HCT116 (cell line): Measurements from ENCODE around the gene PFN3. TPM values are rescaled to one million over a fixed set of nuclear protein-coding genes. Genes with fewer than 3 reads are reported as not detected.
A peak's percentile ranks its signal among the peaks of the same experiment; 100 is the strongest.

Experiments
- ATAC-seq: fragments of 200-7000 bp; cut with Tn5 transposase; 2 replicates; pipeline ENCODE4 v1.9.1; 2020; ENCODE audit warnings: mild to moderate bottlenecking, moderate library complexity
- BruUV-seq: library from RNA; stranded (reverse); fragments of 400-500 nt; replicated peaks from 2 replicates; lab custom pipeline; 2021; lab: Mats Ljungman, UMichigan
- CTCF ChIA-PET: fragments of 300-600 bp; sonication (Branson Sonifier 250); formaldehyde crosslinking; loops from one replicate; lab custom pipeline; 2021; ENCODE audit warnings: antibody characterized with exemption; lab: Charles Lee
- POLR2A ChIA-PET: fragments of 300-600, 350-600 bp; sonication (Branson Sonifier 250); formaldehyde crosslinking; loops from one replicate; lab custom pipeline; 2021; ENCODE audit warnings: antibody characterized with exemption; lab: Charles Lee
- RAD21 ChIA-PET, 2 experiments: fragments of 300-600 bp; sonication (Branson Sonifier 250); formaldehyde crosslinking; loops; one replicate each; lab custom pipeline; 2023; ENCODE audit warnings: low total read pairs in 2 of 2; ENCODE audit not compliant: uncharacterized antibody in 2 of 2, unreplicated experiment in 2 of 2, low non-redundant PET in 1 of 2; lab: Charles Lee
- DNase-seq: peaks from one replicate; pipeline ENCODE4 v3.0.0-alpha.2; 2010; ENCODE audit warnings: low read depth, low spot score
- H2AFZ ChIP-seq: fragments of 200-600 bp; shearing (Covaris generic), sonication (generic); 2 replicates; pipeline ENCODE4 v1.6.1; 2017; ENCODE audit warnings: low read depth, mixed run types, mixed read lengths, antibody characterized with exemption, low read length; ENCODE audit not compliant: poor library complexity, severe bottlenecking
- H3K27ac ChIP-seq: 2 replicates; pipeline ENCODE4 v1.5.1; 2012; ENCODE audit warnings: low read depth, low read length
- H3K27me3 ChIP-seq: fragments of 200-600 bp; sonication (generic); 2 replicates; pipeline ENCODE4 v1.6.1; 2016; ENCODE audit warnings: mixed run types, low read length, mixed read lengths; ENCODE audit not compliant: insufficient read depth
- H3K36me3 ChIP-seq, 2 experiments: fragments of 200-500 bp in 1 of 2; fragments of 200-600 bp in 1 of 2; sonication (Bioruptor generic) in 1 of 2; sonication (generic) in 1 of 2; 2 replicates each; pipeline versions ENCODE4 v1.5.1 to v1.6.1; 2014 to 2016; ENCODE audit warnings: low read length in 2 of 2, inconsistent platforms in 1 of 2, mixed read lengths in 1 of 2, mixed run types in 1 of 2; ENCODE audit not compliant: insufficient read depth in 2 of 2, control insufficient read depth in 1 of 2
- H3K4me1 ChIP-seq, 2 experiments: fragments of 200-600 bp in 1 of 2; sonication (generic) in 1 of 2; 2 replicates each; pipeline versions ENCODE4 v1.5.1 to v1.6.1; 2012 to 2017; ENCODE audit warnings: low read length in 2 of 2, inconsistent platforms in 1 of 2, mild to moderate bottlenecking in 1 of 2, mixed read lengths in 1 of 2, mixed run types in 1 of 2, moderate library complexity in 1 of 2; ENCODE audit not compliant: insufficient read depth in 2 of 2, control insufficient read depth in 1 of 2
- H3K4me2 ChIP-seq: fragments of 200-600 bp; sonication (generic); 2 replicates; pipeline ENCODE4 v1.6.1; 2017; ENCODE audit warnings: mixed run types, low read length, mixed read lengths
- H3K4me3 ChIP-seq, 2 experiments: fragments of 200-600 bp in 1 of 2; sonication (generic) in 1 of 2; replicated peaks in 1 of 2; 2 replicates each; pipeline ENCODE4 v1.5.1; 2011 to 2016; ENCODE audit warnings: low read length in 2 of 2, control low read depth in 1 of 2, low read depth in 1 of 2, mild to moderate bottlenecking in 1 of 2, mixed read lengths in 1 of 2, mixed run types in 1 of 2
- H3K79me2 ChIP-seq: fragments of 200-600 bp; sonication (generic); 2 replicates; pipeline ENCODE4 v1.6.1; 2017; ENCODE audit warnings: mild to moderate bottlenecking, mixed run types, low read length, moderate library complexity, mixed read lengths; ENCODE audit not compliant: insufficient read depth
- H3K9ac ChIP-seq: fragments of 200-600 bp; sonication (generic); 2 replicates; pipeline ENCODE4 v1.6.1; 2016; ENCODE audit warnings: low read length, mixed read lengths
- H3K9me2 ChIP-seq: fragments of 200-600 bp; sonication (generic), shearing (Covaris generic); 2 replicates; pipeline ENCODE4 v1.6.1; 2017; ENCODE audit warnings: mixed run types, mild to moderate bottlenecking, moderate library complexity; ENCODE audit not compliant: insufficient read depth
- H3K9me3 ChIP-seq, 2 experiments: fragments of 200-500 bp in 1 of 2; fragments of 200-600 bp in 1 of 2; sonication (Bioruptor generic) in 1 of 2; sonication (generic) in 1 of 2; 2 replicates each; pipeline ENCODE4 v1.6.1; 2014 to 2017; ENCODE audit warnings: low read length in 2 of 2, mixed read lengths in 2 of 2, inconsistent platforms in 1 of 2, low read depth in 1 of 2, mild to moderate bottlenecking in 1 of 2, mixed run types in 1 of 2, moderate library complexity in 1 of 2; ENCODE audit not compliant: control insufficient read depth in 1 of 2, insufficient read depth in 1 of 2
- H4K20me1 ChIP-seq: fragments of 200-600 bp; sonication (generic), shearing (Covaris generic); 2 replicates; pipeline ENCODE4 v1.6.1; 2017; ENCODE audit warnings: mixed run types, mild to moderate bottlenecking, moderate library complexity; ENCODE audit not compliant: insufficient read depth
- EZH2phosphoT487 ChIP-seq: fragments of 200-600 bp; IDR thresholded peaks from 2 replicates; pipeline ENCODE4 v1.6.1; 2018; ENCODE audit warnings: antibody characterized with exemption, borderline replicate concordance
- FOSL1 ChIP-seq: IDR thresholded peaks from 2 replicates; pipeline ENCODE4 v1.6.1; 2012; ENCODE audit warnings: low read depth
- POLR2A ChIP-seq: IDR thresholded peaks from 2 replicates; pipeline ENCODE4 v1.7.0; 2011; ENCODE audit warnings: borderline replicate concordance; ENCODE audit not compliant: insufficient read depth, insufficient read length; ENCODE audit errors: extremely low read depth
- POLR2AphosphoS5 ChIP-seq: IDR thresholded peaks from 2 replicates; pipeline ENCODE4 v1.6.1; 2011; ENCODE audit warnings: mild to moderate bottlenecking, low read depth, low read length, moderate library complexity
- TCF7L2 ChIP-seq: IDR thresholded peaks from 2 replicates; pipeline ENCODE4 v1.7.0; 2011; ENCODE audit warnings: borderline replicate concordance, inconsistent platforms; ENCODE audit not compliant: insufficient read depth, insufficient read length; ENCODE audit errors: extremely low read depth
- YY1 ChIP-seq: IDR thresholded peaks from 2 replicates; pipeline ENCODE4 v1.6.1; 2011; ENCODE audit warnings: low read length, low read depth, moderate library complexity, mild to moderate bottlenecking; ENCODE audit not compliant: insufficient replicate concordance; ENCODE audit errors: extremely low read depth
- ZFX ChIP-seq: fragments of 450-650 bp; IDR thresholded peaks from 2 replicates; pipeline ENCODE4 v1.6.1; 2017
- intact Hi-C: fragments of 100-400 bp; cut with micrococcal nuclease; formaldehyde crosslinking; loops from 2 replicates; pipeline ENCODE4 v1.10.0; 2022
- total RNA-seq: library from RNA; stranded (reverse); gene quantifications from one replicate; pipeline ENCODE4 v1.2.1, GENCODE V29; 2021; ENCODE audit not compliant: unreplicated experiment

PFN3 gene
- total RNA-seq, 1 experiment from 2014 or later = not detected

- H3K4me3 ChIP-seq = peak overlapping the region; percentile 45 to 62
- peaks cover 15 to 28% of the 10 kb centered on the region in 2 experiments for H3K4me1 ChIP-seq
- RAD21 ChIA-PET = interaction anchor here (0.6 to 1.7 kb wide), 6 partner anchors 9 to 116 kb away, joined by 3 to 4 read pairs (median 3); no protein-coding TSS in a partner anchor
- DNase-seq (peak; percentile 100), ATAC-seq (peak; percentile 90)
- no peaks in the 10 kb centered on the region for H4K20me1 ChIP-seq
- no peak overlapping the region for H2AFZ ChIP-seq
- intact Hi-C loops = no loop called here
- H3K79me2 ChIP-seq = peaks cover 37% of the 10 kb centered on the region
- H3K4me2 ChIP-seq = peak overlapping the region; percentile 89
- H3K9me2 ChIP-seq = no peaks in the 10 kb centered on the region
- POLR2A ChIA-PET = interaction anchor here (0.6 to 2.0 kb wide), 15 partner anchors 8 to 585 kb away, joined by 3 to 15 read pairs (median 5); partner anchors contain the start of gene PDLIM7
- H3K36me3 ChIP-seq = no peaks in the 10 kb centered on the region; a peak in 1 of 4 replicates
- H3K9ac ChIP-seq = peak overlapping the region; percentile 70
- no peaks in the 10 kb centered on the region for H3K27me3 ChIP-seq
- peak overlapping the region; percentile 63 for H3K27ac ChIP-seq
- TF ChIP-seq EZH2phosphoT487 = no peak
- no peak for TF ChIP-seq YY1
- TF ChIP-seq POLR2A = peak; percentile 42
- TF ChIP-seq FOSL1 = no peak
- TF ChIP-seq POLR2AphosphoS5 = peak; percentile 84
- TF ChIP-seq TCF7L2 = peak; percentile 45
- no peak for TF ChIP-seq ZFX
- TF ChIP-seq, all 23 proteins: peak for 3
- TSS peak; percentile 93 for BruUV-seq
- no peaks in the 10 kb centered on the region for H3K9me3 ChIP-seq
- CTCF ChIA-PET = interaction anchor here (0.9 to 2.3 kb wide), 6 partner anchors 20 to 116 kb away, joined by 5 to 20 read pairs (median 9); partner anchors contain the start of gene PRR7
Observed at GRCh38 chr5:177425801-177426565, 25.5 kb upstream of the PFN3 start.
